Right ventricle myocardium superior (tissue), 1 donor: ENCODE results near the gene DHX9. TPM values are rescaled to one million over a fixed set of nuclear protein-coding genes. Genes with fewer than 3 reads are reported as not detected.

Source experiments
- total RNA-seq: library from RNA; stranded (reverse); fragmentation: NEBNext Ultra II Directional; extraction: Animal tissue kit (Norgen Biotek cat#: 25700); gene quantifications from one replicate; pipeline ENCODE4 v1.2.1, GENCODE V29; 2021
- donor health status: DM: no; HTN: yes; CAD: no; lungs with severe emphysema.

The DHX9 gene
- total RNA-seq, 1 donor from 2014 or later: 54.9 TPM

Other genes starting within 250 kb of the DHX9 start
- 1.0 TPM for gene RGS16, start 235.0 kb upstream of the DHX9 start, total RNA-seq
- not detected for gene RGS8, start 154.8 kb upstream of the DHX9 start, total RNA-seq
- gene NPL, start 49.6 kb upstream of the DHX9 start, total RNA-seq: 5.3 TPM
- not detected for gene SHCBP1L, start 113.8 kb downstream of the DHX9 start, total RNA-seq
- 87.5 TPM for gene LAMC1, start 184.1 kb downstream of the DHX9 start, total RNA-seq